HG03565 (cell line): ENCODE data around the gene PDE8A.
"Not testable (repeated sequence)": the region's sequence is repeated elsewhere in the genome, so short reads cannot be mapped to it uniquely, and the experiment has no call there.

Experiments
- ATAC-seq: cut with Tn5 transposase; IDR thresholded peaks from one replicate; pipeline ENCODE4 v1.9.1; 2021; ENCODE audit warnings: mild to moderate bottlenecking, moderate library complexity; ENCODE audit not compliant: unreplicated experiment

The PDE8A gene

DNA sequence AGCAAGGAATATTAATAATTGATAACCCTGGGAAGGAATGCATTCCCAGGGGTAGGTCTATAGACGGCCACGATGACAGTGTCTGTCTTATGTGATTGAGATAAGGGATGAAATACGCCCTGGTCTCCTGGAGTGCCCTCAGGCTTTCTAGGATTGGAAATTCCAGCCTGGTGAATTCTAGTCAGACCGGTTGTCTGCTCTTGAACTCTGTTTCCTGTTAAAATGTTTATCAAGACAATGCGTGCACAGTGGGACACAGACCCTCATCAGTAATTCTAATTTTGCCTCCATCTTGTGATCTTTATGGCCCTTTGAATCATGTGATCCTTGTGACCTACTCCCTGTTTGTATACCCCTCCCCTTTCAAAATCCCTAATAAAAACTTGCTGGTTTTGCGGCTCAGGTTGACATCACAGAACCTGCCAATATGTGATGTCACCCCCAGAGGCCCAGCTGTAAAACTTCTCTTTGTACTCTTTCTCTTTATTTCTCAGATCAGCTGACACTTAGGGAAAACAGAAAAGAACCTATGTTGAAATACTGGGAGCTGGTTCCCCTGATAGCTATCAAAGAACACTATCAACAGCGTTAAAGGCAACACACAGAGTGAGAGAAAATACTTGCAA lies 183.3 kb downstream of the PDE8A start:
- no peak for ATAC-seq

DNA sequence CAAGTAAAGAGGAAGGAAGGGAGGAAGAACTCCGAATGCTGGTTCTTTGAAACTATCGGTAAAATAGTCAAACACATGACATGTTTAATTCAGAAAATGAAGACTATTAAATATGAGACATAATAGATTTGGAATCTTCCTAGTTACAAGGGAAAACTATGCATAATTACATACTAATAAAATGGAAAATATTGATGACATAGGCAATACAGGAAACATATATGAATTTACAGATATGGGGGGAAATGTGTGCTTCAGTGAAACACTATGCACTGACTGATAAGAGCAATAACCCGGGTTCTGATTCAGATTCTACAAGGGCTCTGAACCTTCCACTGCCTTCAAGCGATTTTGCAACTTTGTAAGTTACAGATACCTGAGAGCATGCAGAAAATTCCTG lies 185.9 kb downstream of the PDE8A start:
- ATAC-seq = no peak

DNA sequence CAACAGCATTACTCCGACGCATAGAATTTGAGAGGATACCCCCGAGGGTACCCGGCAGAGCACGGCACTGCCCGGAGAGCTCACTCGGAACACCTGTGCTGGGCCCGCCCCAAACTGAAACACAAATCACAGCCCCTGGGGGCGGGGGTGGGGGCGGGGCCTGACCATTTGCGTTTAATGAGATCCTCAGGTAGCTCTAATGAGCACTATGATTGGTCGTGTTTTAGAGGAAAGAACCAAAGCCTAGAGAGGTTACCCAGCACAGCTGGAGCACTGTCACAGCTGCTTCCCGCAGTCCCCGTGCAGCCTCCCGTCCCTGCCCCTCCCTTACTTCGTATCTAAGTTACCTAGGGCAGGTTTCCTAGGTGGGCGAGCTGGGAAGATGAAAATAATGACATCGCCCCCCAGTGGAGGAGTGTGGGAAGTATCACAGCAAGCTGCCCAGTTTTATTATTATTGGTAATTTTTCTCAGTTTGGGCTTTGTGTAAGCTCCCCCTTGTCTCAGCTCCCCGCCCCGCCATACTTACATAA lies 187.1 kb downstream of the PDE8A start:
- no peak for ATAC-seq

DNA sequence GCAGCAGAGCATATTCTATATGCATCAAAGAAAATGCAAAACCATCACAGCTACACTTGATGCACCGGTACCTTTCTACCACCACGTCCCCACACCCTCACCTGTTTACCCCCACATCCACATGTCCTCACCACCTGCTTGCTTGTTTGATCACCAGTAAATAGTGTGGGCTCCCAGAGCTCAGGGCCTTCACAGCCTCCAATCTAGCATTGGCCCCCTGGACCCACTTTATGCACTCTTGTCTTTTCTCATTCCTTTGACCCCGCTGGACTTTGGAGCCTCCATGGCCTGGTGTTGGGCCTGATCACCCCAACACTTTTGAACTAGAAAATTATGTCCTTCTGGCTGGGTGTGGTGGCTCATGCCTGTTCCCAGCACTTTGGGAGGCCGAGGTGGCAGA lies 190.1 kb downstream of the PDE8A start:
- ATAC-seq = no peak

DNA sequence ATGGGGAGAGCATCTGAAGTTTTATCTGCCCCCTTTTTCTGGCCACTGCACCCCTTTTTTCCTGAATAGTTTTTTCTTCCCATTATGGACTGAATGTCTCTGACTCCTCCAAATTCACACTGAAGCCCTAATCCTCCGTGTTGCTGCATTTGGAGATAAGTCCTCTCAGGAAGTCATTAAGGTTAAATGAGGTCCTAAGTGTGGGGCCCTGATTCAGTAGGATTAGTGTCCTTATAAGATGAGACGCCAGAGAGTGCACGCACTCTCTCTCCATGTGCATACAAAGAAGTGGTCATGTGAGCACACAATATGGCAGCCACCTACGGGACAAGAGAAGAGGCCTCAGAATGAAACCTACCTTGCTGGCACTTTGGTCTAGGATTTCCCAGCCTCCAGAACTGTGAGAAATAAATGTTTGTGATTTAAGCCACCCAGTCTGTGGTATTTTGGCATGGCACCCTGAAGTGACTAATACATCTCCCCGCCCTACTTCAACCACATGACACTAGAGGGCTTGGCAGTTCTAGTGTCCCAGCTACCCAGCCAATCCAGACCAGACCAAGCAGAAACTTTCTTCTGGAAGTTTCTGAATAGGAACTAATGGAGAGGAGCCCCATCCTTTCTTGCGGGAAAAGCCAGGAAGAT lies 191.3 kb downstream of the PDE8A start:
- ATAC-seq = no peak

DNA sequence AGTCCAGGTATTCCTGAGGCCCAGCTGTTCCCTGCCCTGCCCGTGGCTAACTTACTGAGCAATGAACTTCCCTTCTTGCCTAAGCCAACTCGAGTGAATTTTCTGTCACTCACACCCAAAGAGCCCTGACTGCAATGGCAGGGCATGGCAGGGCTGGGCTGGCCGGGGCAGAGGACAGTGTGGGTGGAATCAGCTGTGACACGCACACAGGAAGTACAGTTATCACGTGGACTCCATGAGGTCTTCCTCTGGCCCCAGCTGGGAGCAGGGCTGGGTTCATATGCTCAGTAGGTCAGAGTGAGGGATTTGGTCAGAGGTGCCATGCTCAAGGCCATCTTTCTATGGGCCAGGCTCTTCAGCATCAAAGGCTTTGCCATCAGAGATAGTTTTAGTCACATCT lies 192.0 kb downstream of the PDE8A start:
- not testable (repeated sequence) for ATAC-seq

DNA sequence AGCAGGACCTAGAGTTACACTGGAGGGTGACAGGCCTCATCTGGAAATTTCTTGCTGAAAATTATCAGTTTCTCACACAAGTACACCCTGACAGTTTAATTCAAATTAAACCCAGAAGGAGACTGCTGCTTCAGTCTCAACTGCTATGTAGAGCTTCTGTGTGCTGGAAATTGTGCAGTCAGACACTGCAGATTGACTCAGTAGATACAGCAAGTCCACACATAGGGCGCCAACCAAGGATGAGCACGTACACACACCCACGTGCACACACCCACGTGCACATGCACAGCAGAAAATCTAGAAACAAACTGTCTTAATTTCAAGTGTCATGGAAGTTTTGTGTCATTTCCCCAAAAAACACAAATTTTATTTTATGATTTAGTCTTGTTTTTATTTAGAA lies 192.9 kb downstream of the PDE8A start:
- ATAC-seq = no peak

DNA sequence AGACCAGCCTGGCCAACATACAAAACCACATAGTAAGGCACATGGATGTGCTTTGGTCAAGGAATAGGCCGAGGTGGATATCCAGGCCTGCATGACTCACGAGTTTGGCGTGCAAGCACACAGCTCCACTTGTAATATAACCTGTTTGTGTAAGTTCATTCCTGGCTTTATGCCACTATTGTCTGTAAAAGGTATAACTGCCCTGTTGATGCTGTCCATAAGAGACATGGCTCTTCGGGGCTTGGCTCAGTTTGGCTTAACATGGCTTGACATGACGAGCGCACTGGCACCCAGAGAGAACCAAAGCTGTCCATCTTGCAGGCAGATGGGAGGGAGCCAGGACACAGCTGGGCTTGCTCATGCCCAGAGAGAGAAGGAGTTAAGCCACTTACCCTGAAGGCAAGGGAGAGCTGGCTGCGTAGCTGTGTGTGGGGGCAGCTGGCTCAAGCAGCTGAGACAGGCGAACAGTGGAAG lies 195.4 kb downstream of the PDE8A start:
- not testable (repeated sequence) for ATAC-seq

DNA sequence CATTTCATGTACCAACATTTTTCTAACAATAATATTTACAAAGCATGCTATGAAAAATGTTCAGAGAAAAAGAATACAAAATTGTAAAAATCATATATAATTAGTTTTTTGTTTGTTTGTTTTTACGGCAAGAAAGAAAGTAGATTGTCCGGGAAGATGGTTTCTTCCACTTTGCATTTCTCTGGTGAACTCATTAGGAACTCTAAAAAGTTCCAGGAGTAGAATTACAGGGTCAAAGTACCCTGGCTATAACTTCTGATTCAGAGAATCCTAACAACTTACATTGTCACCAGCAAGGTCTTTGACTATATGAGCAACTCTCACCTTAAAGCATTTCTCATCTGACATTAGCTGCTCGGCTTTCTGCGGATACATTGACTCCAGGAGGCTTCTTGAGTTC lies 196.7 kb downstream of the PDE8A start:
- no peak for ATAC-seq

DNA sequence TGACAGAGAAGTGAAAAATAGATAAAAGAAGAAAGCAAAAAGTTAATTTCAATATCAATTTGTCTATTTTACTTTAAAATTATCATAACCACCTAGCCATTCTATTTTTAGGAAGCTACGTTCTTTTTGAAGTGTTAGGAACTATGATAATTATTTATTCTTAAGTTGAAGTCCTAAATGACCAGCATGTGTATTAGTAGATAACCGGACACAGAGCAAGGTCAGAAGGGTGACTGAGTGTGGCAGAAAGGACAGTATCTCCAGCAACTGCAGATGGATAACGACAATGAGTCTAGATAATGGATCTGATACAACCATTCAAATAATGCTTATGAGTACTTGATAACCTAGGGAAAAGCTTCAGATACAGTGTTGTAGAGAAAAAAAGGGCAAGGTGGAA lies 198.0 kb downstream of the PDE8A start:
- no peak for ATAC-seq

DNA sequence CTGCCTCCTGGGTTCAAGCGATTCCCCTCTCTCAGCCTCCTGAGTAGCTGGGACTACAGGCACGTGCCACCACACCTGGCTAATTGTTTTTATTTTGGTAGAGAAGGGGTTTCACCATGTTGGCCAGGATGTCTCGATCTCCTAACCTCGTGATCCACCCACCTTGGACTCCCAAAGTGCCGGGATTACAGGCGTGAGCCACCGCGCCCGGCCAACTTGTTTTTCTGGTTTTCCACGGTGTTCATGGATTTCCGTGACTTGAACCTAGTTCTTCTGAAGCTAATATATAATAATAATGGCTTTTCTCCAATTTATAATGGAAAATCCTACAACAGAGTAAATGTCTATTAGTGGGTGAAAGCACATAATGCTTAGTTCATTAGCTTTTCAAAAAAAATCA lies 203.7 kb downstream of the PDE8A start:
- ATAC-seq = not testable (repeated sequence)

DNA sequence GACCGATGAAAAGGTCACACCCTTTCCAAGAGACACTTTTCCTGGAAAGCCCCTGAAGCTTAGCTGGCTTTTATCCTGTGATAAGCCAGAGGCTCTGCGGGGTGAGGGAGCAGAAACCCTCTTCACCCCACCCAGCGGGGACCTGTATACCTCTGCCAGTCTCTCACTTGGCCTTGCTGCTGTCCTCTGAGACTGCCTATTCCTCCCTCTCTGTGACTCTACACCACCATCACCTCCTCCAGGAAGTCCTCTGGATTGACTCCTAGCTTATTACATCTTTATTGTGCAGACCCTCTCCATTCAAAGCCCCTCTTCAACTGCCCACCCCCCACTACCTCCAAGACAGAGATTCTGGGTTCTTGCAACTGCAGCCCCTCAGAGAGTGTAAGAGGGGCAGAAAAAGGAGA lies 206.5 kb downstream of the PDE8A start:
- not testable (repeated sequence) for ATAC-seq
